ENCODE data around the gene ANXA7. TPM values are rescaled to one million over a fixed set of nuclear protein-coding genes. Genes with fewer than 3 reads are reported as not detected.

Gene ANXA7
- total RNA-seq, 1 experiment from 2014 or later: 151 TPM

GRCh38 chr10:73426318-73426717 is 12.5 kb upstream of the ANXA7 start:
- BruUV-seq (replicated peaks): no TSS peak
- H3K27ac ChIP-seq (ENCODE audit: low read depth, low read length, poor library complexity, severe bottlenecking): no peak overlapping the region
- intact Hi-C loops (cut with micrococcal nuclease; ENCODE audit: unreplicated experiment): no loop called here
- TF ChIP-seq EZH2 (IDR thresholded peaks at IDR 0.05; ENCODE audit: borderline replicate concordance, low read depth, low read length, poor library complexity, severe bottlenecking): no peak
- TF ChIP-seq, protein P1, sequence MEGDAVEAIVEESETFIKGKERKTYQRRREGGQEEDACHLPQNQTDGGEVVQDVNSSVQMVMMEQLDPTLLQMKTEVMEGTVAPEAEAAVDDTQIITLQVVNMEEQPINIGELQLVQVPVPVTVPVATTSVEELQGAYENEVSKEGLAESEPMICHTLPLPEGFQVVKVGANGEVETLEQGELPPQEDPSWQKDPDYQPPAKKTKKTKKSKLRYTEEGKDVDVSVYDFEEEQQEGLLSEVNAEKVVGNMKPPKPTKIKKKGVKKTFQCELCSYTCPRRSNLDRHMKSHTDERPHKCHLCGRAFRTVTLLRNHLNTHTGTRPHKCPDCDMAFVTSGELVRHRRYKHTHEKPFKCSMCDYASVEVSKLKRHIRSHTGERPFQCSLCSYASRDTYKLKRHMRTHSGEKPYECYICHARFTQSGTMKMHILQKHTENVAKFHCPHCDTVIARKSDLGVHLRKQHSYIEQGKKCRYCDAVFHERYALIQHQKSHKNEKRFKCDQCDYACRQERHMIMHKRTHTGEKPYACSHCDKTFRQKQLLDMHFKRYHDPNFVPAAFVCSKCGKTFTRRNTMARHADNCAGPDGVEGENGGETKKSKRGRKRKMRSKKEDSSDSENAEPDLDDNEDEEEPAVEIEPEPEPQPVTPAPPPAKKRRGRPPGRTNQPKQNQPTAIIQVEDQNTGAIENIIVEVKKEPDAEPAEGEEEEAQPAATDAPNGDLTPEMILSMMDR (conservative IDR thresholded peaks at IDR 0.05; ENCODE audit: low read depth, low read length): no peak
- H3K4me1 ChIP-seq (ENCODE audit: insufficient read depth, low read length, poor library complexity, severe bottlenecking): no peaks in the 10 kb centered on the region
- H3K9me3 ChIP-seq (ENCODE audit: low read depth, low read length, poor library complexity, severe bottlenecking): no peaks in the 10 kb centered on the region
- H3K27me3 ChIP-seq (replicated peaks; ENCODE audit: insufficient read depth, low read depth, low read length, poor library complexity): no peaks in the 10 kb centered on the region
- POLR2A ChIA-PET (ENCODE audit: low non-redundant PET): no interaction called here
- CTCF ChIA-PET: no interaction called here
- peaks cover 36% of the 10 kb centered on the region for H3K36me3 ChIP-seq (ENCODE audit: insufficient read depth, low read length, poor library complexity, severe bottlenecking)
- no peak overlapping the region for H3K4me3 ChIP-seq (ENCODE audit: low read depth, low read length, poor library complexity, severe bottlenecking)
- no peak for DNase-seq (ENCODE audit: low spot score)

GRCh38 chr10:73424478-73424877 is 10.6 kb upstream of the ANXA7 start:
- no peak overlapping the region for H3K27ac ChIP-seq (ENCODE audit: low read depth, low read length, poor library complexity, severe bottlenecking)
- no peaks in the 10 kb centered on the region for H3K27me3 ChIP-seq (replicated peaks; ENCODE audit: insufficient read depth, low read depth, low read length, poor library complexity)
- POLR2A ChIA-PET (ENCODE audit: low non-redundant PET): no interaction called here
- H3K4me3 ChIP-seq (ENCODE audit: low read depth, low read length, poor library complexity, severe bottlenecking): no peak overlapping the region
- no peaks in the 10 kb centered on the region for H3K9me3 ChIP-seq (ENCODE audit: low read depth, low read length, poor library complexity, severe bottlenecking)
- CTCF ChIA-PET: interaction anchor here (0.6 kb wide), 1 partner anchor 88 kb away, joined by 4 read pairs; no protein-coding TSS in a partner anchor
- peaks cover 33% of the 10 kb centered on the region for H3K36me3 ChIP-seq (ENCODE audit: insufficient read depth, low read length, poor library complexity, severe bottlenecking)
- no TSS peak for BruUV-seq (replicated peaks)
- no peak for TF ChIP-seq EZH2 (IDR thresholded peaks at IDR 0.05; ENCODE audit: borderline replicate concordance, low read depth, low read length, poor library complexity, severe bottlenecking)
- TF ChIP-seq, protein P1 (conservative IDR thresholded peaks at IDR 0.05; ENCODE audit: low read depth, low read length): no peak
- DNase-seq (ENCODE audit: low spot score): no peak
- H3K4me1 ChIP-seq (ENCODE audit: insufficient read depth, low read length, poor library complexity, severe bottlenecking): no peaks in the 10 kb centered on the region
- intact Hi-C loops (cut with micrococcal nuclease; ENCODE audit: unreplicated experiment): no loop called here

- Histone ChIP-seq H3K9me3 (ENCODE audit: low read depth, low read length, poor library complexity, severe bottlenecking) (no peaks in the 10 kb centered on the region), H3K27ac (ENCODE audit: low read depth, low read length, poor library complexity, severe bottlenecking) (no peak overlapping the region), H3K4me3 (ENCODE audit: low read depth, low read length, poor library complexity, severe bottlenecking) (no peak overlapping the region), H3K27me3 (replicated peaks; ENCODE audit: insufficient read depth, low read depth, low read length, poor library complexity) (no peaks in the 10 kb centered on the region), H3K36me3 (ENCODE audit: insufficient read depth, low read length, poor library complexity, severe bottlenecking) (peaks cover 28% of the 10 kb centered on the region), H3K4me1 (ENCODE audit: insufficient read depth, low read length, poor library complexity, severe bottlenecking) (no peaks in the 10 kb centered on the region)
- POLR2A ChIA-PET (ENCODE audit: low non-redundant PET): no interaction called here
- BruUV-seq (replicated peaks): no TSS peak
- intact Hi-C loops (cut with micrococcal nuclease; ENCODE audit: unreplicated experiment): no loop called here
- CTCF ChIA-PET: no interaction called here
- no peak for TF ChIP-seq EZH2 (IDR thresholded peaks at IDR 0.05; ENCODE audit: borderline replicate concordance, low read depth, low read length, poor library complexity, severe bottlenecking)
- TF ChIP-seq, protein P1 (conservative IDR thresholded peaks at IDR 0.05; ENCODE audit: low read depth, low read length): no peak
- no peak for DNase-seq (ENCODE audit: low spot score)
Measured at GRCh38 chr10:73423309-73423708, 9.5 kb upstream of the ANXA7 start.
